Suppressor macrophage (primary cell): ENCODE data around the gene SKIC2.
"Not testable (repeated sequence)": the region's sequence is repeated elsewhere in the genome, so short reads cannot be mapped to it uniquely, and the experiment has no call there.

Experiments used
- DNase-seq, 4 experiments: peaks; one replicate each; pipeline ENCODE4 v3.0.0-alpha.2; 2020 to 2022
- total RNA-seq, 17 experiments: gene quantifications; one replicate each; lab custom pipeline; 2026; ENCODE audit warnings: mixed read lengths in 6 of 17, inconsistent platforms in 3 of 17; lab: John Stamatoyannopoulos, UW

Gene SKIC2
- 32.5 to 71.8 (median 53.6) reads per million in 17 experiments for total RNA-seq

DNA sequence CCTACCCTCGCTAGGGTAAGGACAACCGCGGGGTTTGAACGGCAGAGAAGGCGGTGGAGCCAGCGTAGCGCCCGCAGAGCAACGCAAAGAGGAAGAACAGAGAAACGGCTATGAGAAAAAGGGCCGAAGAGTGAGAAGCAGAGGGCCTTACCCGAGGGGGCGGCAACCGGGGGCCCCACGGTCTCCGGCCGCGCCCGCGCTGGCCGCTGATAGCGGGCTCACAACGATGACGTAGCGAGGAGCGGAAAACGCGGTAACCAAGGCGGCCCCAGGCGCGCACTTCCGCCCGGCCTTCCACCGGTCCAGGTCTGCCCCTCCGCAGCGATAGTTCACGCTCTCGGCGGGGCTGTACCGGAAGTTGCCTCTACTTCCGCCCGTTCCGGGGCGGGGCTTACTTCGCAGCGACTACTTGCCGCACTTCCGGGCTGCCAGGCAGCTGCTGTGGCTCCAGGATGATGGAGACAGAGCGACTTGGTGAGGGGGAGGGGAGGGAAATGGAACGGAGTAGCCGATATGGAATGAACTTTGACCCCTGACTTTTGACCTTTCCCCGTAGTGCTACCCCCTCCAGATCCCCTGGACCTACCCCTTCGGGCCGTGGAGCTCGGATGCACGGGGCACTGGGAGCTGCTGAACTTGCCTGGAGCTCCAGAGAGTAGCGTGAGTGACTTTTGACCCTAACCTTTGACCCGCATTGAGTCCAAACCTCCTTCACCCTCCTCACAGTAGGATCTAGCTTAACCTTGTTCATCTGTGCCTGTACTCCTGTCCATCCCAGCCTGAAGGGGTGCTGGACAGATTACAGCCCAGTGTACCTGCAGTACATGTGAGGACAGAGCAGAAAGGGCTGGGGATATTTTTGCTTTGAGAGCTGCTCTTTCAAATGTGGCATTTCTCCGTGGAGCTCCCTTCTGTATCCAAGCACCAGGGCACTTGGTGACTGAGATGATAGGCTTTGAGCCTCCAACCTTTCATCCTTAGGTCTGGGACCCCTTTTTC lies at the start of gene SKIC2, which contains the start of gene NELFE:
Gene SKIC2 (plus strand): TSS at position 435 of the 999 bp plus-strand sequence. CDS start 18 bp downstream, at position 453.
Gene NELFE (minus strand): TSS at position 231 of the 999 bp plus-strand sequence. CDS start 525 bp downstream, outside the sequence.
- peak; percentile 99 to 100 (median 99) for DNase-seq

DNA sequence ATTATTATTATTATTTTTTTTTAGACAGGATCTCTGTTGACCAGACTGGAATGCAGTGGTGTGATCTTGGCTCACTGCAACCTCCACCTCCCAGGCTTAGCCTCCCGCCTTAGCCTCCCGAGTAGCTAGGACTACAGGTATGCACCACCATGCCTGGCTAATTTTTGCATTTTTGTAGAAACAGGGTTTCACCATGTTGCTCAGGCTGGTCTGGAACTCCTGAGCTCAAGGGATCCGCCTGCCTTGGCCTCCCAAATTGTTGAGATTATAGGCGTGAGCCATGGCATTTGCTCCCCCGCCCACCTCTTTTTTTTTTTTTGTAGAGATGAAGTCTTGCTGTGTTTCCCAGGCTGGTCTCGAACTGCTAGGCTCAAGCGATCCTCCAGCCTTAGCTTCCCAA lies 49.7 kb upstream of the SKIC2 start:
- not testable (repeated sequence) for DNase-seq

GRCh38 chr6:31911826-31912585 lies 47.0 kb upstream of the SKIC2 start:
- DNase-seq, result no peak

- no peak for DNase-seq
Observed at GRCh38 chr6:31915351-31915750, 43.6 kb upstream of the SKIC2 start.

DNA sequence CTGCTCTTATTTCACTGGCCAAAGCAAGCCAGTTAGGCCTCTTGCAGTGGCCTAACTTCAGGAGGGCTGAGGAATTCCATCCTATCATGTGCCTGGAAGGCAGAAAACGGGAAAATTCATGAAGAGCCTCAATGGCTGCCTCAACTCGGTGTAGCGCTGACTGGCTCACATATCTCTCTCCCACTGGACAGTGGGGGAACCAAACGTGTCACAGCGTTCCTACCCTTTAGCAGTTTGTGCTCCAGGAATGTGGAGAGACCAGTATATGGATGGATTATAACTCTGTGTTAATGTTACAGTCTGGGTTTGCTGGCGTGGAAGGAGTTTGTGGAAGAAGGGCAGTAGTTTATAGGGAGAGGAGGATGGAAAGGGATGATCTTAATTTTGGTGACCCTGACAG lies 43.2 kb upstream of the SKIC2 start:
- DNase-seq, result no peak

DNA sequence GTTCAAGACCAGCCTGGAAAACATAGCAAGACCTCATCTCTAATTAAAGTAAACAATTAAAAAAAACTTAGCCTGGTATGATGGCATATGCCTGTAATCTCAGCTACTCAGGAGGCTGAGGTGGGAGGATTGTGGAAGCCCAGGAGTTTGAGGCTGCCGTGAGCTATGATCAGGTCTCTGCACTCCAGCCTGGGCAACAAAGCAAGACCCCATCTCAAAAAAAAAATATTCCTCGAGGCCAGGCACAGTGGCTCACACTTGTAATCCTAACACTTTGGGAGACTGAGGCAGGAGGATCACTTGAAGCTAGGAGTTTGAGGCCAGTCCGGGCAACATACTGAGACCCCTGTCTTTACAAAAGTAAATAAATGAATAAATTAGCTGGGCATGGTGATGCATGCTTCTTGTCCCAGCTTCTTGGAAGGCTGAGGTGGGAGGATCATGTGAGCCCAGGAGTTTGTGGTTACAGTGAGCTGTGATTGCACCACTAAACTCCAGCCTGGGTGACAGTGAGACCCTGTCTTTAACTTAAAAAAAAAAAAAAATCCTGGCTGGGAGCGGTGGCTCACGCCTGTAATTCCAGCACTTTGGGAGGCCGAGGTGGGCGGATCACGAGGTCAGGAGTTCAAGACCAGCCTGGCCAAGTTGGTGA lies 40.8 kb upstream of the SKIC2 start:
- DNase-seq, result peak; percentile 47 to 70 (median 65)

GRCh38 chr6:31919624-31920303 lies 39.2 kb upstream of the SKIC2 start:
- no peak for DNase-seq

GRCh38 chr6:31920811-31921210 lies 38.2 kb upstream of the SKIC2 start:
- DNase-seq, result peak; percentile 46 to 70 (median 66)

DNA sequence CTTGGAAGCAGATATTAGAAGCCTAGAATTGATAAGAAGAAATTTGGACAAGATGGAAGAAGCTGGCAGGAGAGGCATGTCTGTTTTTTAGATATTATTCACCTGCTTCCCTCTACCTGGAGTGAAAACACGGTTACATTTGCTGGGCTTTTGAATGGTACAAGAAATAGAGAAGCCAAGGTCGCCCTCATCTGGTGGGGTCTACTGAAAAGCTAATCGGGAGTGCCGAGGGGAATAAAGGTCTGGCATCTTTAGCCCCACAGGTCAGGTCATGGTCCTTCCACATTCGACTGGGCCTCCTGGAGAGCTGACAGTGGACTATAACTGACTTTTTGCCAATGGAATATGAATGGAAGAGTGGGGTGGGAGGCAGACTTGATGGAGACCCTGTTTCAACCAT lies 36.0 kb upstream of the SKIC2 start:
- peak in 3 of 4 experiments; percentile 33 to 58 (median 38) for DNase-seq

DNA sequence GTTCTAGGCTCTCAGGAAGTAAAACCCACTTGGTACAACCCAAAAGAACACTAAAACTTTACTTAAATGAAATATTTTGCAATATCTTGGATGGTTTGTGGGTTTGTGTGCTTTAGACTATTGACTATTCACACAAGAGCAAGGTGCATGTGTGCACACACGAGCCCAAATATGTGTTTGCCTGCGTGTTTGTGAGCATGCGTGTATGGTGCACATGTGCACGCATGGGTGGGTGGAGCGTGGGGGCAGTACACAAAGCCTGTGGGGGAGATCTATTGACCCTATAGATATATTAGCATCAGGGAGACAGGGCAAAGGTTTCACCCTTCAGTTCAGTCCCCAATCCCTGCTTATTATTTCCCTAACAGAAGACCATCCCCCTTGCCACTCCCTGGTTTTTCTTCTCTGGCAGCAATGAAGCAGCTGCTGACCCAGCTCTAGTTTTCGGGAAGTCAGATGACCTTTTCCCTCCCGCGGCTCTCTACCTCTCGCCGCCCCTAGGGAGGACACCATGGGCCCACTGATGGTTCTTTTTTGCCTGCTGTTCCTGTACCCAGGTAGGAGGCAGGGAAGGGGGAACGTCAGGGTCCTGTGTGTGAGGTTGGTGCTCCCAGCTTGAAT lies 31.6 kb upstream of the SKIC2 start, which contains the start of gene C2:
Gene C2 (plus strand): TSS at position 476 of the 621 bp plus-strand sequence. CDS start 36 bp downstream, at position 512.
- peak in 2 of 4 experiments; percentile 35 to 48 for DNase-seq

GRCh38 chr6:31927863-31928671 lies 30.9 kb upstream of the SKIC2 start:
- no peak for DNase-seq

DNA sequence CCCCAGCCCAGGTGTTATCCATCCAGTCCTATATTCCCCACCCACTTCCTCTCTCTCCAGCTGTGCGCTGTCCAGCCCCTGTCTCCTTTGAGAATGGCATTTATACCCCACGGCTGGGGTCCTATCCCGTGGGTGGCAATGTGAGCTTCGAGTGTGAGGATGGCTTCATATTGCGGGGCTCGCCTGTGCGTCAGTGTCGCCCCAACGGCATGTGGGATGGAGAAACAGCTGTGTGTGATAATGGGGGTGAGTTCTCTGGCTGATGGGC lies 30.4 kb upstream of the SKIC2 start:
- DNase-seq, result no peak

DNA sequence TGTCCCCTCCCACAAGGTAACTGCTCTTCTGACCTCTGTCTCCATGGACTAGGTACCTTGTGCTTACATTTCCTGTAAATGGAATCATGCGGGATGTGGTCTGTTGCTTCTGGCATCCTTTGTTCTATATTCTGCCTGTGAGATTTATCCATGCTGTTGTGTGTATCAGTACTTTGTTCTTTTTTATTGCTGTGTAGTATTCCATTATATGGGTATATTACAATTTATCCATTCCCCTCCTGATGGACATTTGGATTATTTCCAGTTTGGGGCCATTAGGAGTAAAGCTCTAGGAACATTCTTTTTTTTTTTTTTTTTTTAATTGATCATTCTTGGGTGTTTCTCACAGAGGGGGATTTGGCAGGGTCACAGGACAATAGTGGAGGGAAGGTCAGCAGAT lies 28.0 kb upstream of the SKIC2 start:
- no peak for DNase-seq

- DNase-seq, result not testable (repeated sequence)
Observed at GRCh38 chr6:31932137-31932536, 26.8 kb upstream of the SKIC2 start.

DNA sequence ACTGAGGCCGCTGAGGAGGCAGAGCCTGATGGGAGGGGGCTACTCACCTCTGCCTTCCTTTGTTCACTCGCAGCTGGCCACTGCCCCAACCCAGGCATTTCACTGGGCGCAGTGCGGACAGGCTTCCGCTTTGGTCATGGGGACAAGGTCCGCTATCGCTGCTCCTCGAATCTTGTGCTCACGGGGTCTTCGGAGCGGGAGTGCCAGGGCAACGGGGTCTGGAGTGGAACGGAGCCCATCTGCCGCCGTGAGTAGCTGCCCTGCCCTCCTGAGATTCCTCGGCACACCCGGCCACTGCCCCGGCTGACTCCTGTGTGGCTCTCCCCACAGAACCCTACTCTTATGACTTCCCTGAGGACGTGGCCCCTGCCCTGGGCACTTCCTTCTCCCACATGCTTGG lies 25.4 kb upstream of the SKIC2 start:
- DNase-seq, result no peak

DNA sequence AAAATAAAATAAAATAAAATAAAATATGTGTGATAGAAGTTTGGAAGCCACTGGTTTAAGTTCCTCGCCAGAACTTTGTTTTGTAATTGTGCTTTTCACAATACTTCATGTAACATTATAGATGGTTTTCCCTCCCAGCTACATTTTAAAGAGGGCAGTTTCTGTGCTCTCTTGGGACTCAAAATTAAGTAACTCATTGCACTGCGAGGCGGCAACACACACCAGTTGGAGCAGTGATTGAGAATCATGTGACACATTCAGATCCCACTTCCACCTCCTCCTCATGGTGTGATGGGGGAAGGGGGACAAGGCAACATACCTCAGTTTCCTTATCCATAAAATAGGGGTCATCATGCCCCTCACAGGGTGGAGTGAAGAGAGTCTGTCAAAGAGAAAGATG lies 24.0 kb upstream of the SKIC2 start:
- peak in 3 of 4 experiments; percentile 16 to 52 (median 17) for DNase-seq

DNA sequence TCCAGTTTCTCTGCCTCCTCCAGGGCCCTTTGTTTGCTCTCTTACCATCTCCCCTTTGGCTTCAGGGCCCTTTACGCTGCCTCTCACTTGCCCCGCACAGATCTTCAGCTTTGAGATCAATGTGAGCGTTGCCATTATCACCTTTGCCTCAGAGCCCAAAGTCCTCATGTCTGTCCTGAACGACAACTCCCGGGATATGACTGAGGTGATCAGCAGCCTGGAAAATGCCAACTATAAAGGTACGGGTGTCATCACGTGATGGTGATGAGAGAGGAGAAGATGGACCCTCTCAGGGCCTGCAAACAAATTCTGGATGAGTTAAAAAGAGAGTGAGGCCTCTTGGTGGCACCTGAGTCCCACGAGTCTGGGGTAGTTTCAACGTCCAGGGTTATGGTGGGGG lies 23.2 kb upstream of the SKIC2 start:
- DNase-seq, result no peak

- no peak for DNase-seq
Observed at GRCh38 chr6:31940256-31940664, 18.7 kb upstream of the SKIC2 start.

- DNase-seq, result no peak
Observed at GRCh38 chr6:31943742-31944141, 15.2 kb upstream of the SKIC2 start.

DNA sequence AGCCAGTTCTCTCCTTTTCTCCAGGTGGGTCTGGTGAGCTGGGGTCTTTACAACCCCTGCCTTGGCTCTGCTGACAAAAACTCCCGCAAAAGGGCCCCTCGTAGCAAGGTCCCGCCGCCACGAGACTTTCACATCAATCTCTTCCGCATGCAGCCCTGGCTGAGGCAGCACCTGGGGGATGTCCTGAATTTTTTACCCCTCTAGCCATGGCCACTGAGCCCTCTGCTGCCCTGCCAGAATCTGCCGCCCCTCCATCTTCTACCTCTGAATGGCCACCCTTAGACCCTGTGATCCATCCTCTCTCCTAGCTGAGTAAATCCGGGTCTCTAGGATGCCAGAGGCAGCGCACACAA lies 13.8 kb upstream of the SKIC2 start:
- no peak for DNase-seq
